Heart right ventricle (tissue), 16 donors: ENCODE measurements around the gene TMEM273. TPM values are rescaled to one million over a fixed set of nuclear protein-coding genes. Genes with fewer than 3 reads are reported as not detected.

Experiments used
- ATAC-seq, 8 donors: fragments of 200-7000 bp; cut with Tn5 transposase; one replicate each; pipeline ENCODE4 v1.9.1; 2020; ENCODE audit warnings: mild to moderate bottlenecking in 8 of 8, moderate library complexity in 8 of 8, moderate number of reproducible peaks in 1 of 8
- DNase-seq, 2 donors: peaks; one replicate each; pipeline ENCODE4 v3.0.0-alpha.2; 2020
- H3K27ac ChIP-seq, 10 donors: fragments of 200-600 bp; sonication (generic) in 2 of 10; one replicate each; pipeline versions ENCODE4 v1.5.0 to v1.8.0; 2020 to 2022; ENCODE audit warnings: mild to moderate bottlenecking in 3 of 10
- H3K27me3 ChIP-seq, 7 donors: fragments of 200-600 bp; one replicate each; pipeline ENCODE4 v1.8.0; 2021 to 2022; ENCODE audit warnings: mild to moderate bottlenecking in 2 of 7
- H3K36me3 ChIP-seq, 9 donors: fragments of 200-600 bp; sonication (generic) in 1 of 9; one replicate each; pipeline versions ENCODE4 v1.5.0 to v1.8.0; 2020 to 2022; ENCODE audit warnings: mild to moderate bottlenecking in 2 of 9
- H3K4me1 ChIP-seq, 9 donors: fragments of 200-600 bp; sonication (generic) in 1 of 9; one replicate each; pipeline versions ENCODE4 v1.5.0 to v1.8.0; 2020 to 2022; ENCODE audit warnings: mild to moderate bottlenecking in 4 of 9
- H3K4me3 ChIP-seq, 10 donors: fragments of 200-600 bp; sonication (generic) in 2 of 10; one replicate each; pipeline versions ENCODE4 v1.5.0 to v1.8.0; 2020 to 2022; ENCODE audit warnings: mild to moderate bottlenecking in 7 of 10, moderate library complexity in 2 of 10
- H3K9me3 ChIP-seq, 11 donors: fragments of 200-600 bp in 10 of 11; sonication (generic) in 2 of 11; one replicate each; pipeline versions ENCODE4 v1.5.0 to v1.8.0; 2013 to 2022; ENCODE audit warnings: mild to moderate bottlenecking in 2 of 11, control low read depth in 1 of 11, moderate library complexity in 1 of 11
- CTCF ChIP-seq, 9 donors: fragments of 200-600 bp; sonication (generic) in 2 of 9; IDR thresholded peaks; one replicate each; pipeline versions ENCODE4 v1.5.0 to v1.8.0; 2021 to 2022; ENCODE audit warnings: antibody characterized with exemption in 9 of 9, mild to moderate bottlenecking in 5 of 9, moderate library complexity in 1 of 9
- WGBS, 2 donors: extraction: QIAGEN DNeasy Blood & Tissue Kit; methylation state at CpG; one replicate each; pipeline ENCODE4 v1.1.7; 2013; ENCODE audit warnings: inconsistent platforms in 1 of 2; 5-methylcytosine and 5-hydroxymethylcytosine counted together
- intact Hi-C, 10 donors: fragments of 100-400 bp; cut with DNase I; formaldehyde crosslinking; loops; one replicate each; pipeline versions ENCODE4 v1.11.1 to v1.14.2; 2022
- polyA plus RNA-seq, 2 donors: library from polyadenylated mRNA; stranded (reverse); fragments of 200-250 nt; gene quantifications; one replicate each; pipeline ENCODE4 v1.2.3, GENCODE V29; 2013
- total RNA-seq, 10 donors: library from RNA; stranded (reverse); fragmentation: NEBNext Ultra II Directional in 3 of 10; extraction: Animal tissue kit (Norgen Biotek cat#: 25700) in 3 of 10; gene quantifications; one replicate each; pipeline versions ENCODE4 v1.2.1 to v1.2.4, GENCODE V29; 2021 to 2023
- donor health status: Arrhythmogenic right ventricular cardiomyopathy.
- donor health status: ischemic (EF 13 %, LVEDD 7.1; RV severe dilation, severe dysfunction).
- donor health status: healthy with polysubstance abuse.
- donor health status: DM: no; HTN: yes; CAD: no.
- donor health status: DM: no; HTN: no; CAD: no.
- donor health status: ischemic (EF 25% LVEDD 6.9; RV normal size, moderate dysfunction).
- donor health status: ischemic (EF 25% LVEDD 5.7; RV mildly dilated, moderate dysfunction).
- donor health status: healthy.
- donor health status: DM: yes; HTN: yes; CAD: no.
- donor health status: Ischemic cardiomyopathy.
- donor health status: ischemic (EF 35%, LVEDD 5.7; RV mildly dilated, moderate dysfunction).
- donor health status: nonischemic (EF 11% LVEDD 7.7; RV severe dilation, severe dysfunction).
- donor health status: DM: yes; HTN: yes; CAD: no.
- donor health status: PGD.
- donor health status: ischemic (EF 29% LVEDD 5.4; RV normal size, mild dysfunction).
- donor health status: nonischemic (EF 23%, LVEDD 6.1; RV moderate dilation, normal function).

TMEM273 gene
- total and polyA plus RNA-seq, 12 donors, result 10.9 to 28.5 (median 19.0) TPM

GRCh38 chr10:49152663-49153062 lies 35.5 kb downstream of the TMEM273 start:
- no peak overlapping the region for H3K4me3 ChIP-seq
- DNase-seq (no peak), ATAC-seq (no peak)
- WGBS, 2 donors, result 84 to 85% methylated on average over 4 of the region's 4 CpGs
- no peak overlapping the region for H3K27ac ChIP-seq
- H3K9me3 ChIP-seq, result peaks cover 0 to 7% (median 2%) of the 10 kb centered on the region in 11 donors
- H3K36me3 ChIP-seq, result peaks cover 0 to 29% (median 0%) of the 10 kb centered on the region in 9 donors
- no peaks in the 10 kb centered on the region for H3K27me3 ChIP-seq
- no peak for TF ChIP-seq CTCF (IDR thresholded peaks at IDR 0.05)
- H3K4me1 ChIP-seq, result peaks cover 0 to 8% (median 0%) of the 10 kb centered on the region in 9 donors
- intact Hi-C loops, result no loop called here

GRCh38 chr10:49152037-49152436 lies 36.2 kb downstream of the TMEM273 start:
- intact Hi-C loops, result no loop called here

GRCh38 chr10:49151481-49151880 lies 36.7 kb downstream of the TMEM273 start:
- no peaks in the 10 kb centered on the region for H3K27me3 ChIP-seq
- WGBS, 2 donors, result 83 to 85% methylated on average over 1 of the region's 1 CpG
- ATAC-seq (no peak), DNase-seq (no peak)
- H3K9me3 ChIP-seq, result peaks cover 0 to 17% (median 4%) of the 10 kb centered on the region in 11 donors
- TF ChIP-seq CTCF (IDR thresholded peaks at IDR 0.05), result no peak
- peaks cover 0 to 8% (median 0%) of the 10 kb centered on the region in 9 donors for H3K4me1 ChIP-seq
- no peak overlapping the region for H3K4me3 ChIP-seq
- H3K27ac ChIP-seq, result no peak overlapping the region
- intact Hi-C loops, result no loop called here
- peaks cover 0 to 21% (median 0%) of the 10 kb centered on the region in 9 donors for H3K36me3 ChIP-seq

More at GRCh38 chr10:49152037-49152436, 36.2 kb downstream of the TMEM273 start:
- H3K9me3 ChIP-seq, result peaks cover 0 to 14% (median 4%) of the 10 kb centered on the region in 11 donors
- H3K27ac ChIP-seq, result no peak overlapping the region
- ATAC-seq (no peak), DNase-seq (no peak)
- H3K4me1 ChIP-seq, result peaks cover 0 to 8% (median 0%) of the 10 kb centered on the region in 9 donors
- WGBS, 2 donors, result 94 to 95% methylated on average over 4 of the region's 4 CpGs
- no peak for TF ChIP-seq CTCF (IDR thresholded peaks at IDR 0.05)
- H3K4me3 ChIP-seq, result no peak overlapping the region
- no peaks in the 10 kb centered on the region for H3K27me3 ChIP-seq
- H3K36me3 ChIP-seq, result peaks cover 0 to 26% (median 0%) of the 10 kb centered on the region in 9 donors

GRCh38 chr10:49151025-49151445 lies 37.2 kb downstream of the TMEM273 start:
- ATAC-seq (no peak), DNase-seq (no peak)
- H3K4me1 ChIP-seq, result peaks cover 0 to 8% (median 0%) of the 10 kb centered on the region in 9 donors
- H3K4me3 ChIP-seq, result no peak overlapping the region
- H3K9me3 ChIP-seq, result peaks cover 0 to 17% (median 4%) of the 10 kb centered on the region in 11 donors
- peaks cover 0 to 16% (median 0%) of the 10 kb centered on the region in 9 donors for H3K36me3 ChIP-seq
- WGBS, 2 donors, result 53 to 58% methylated on average over 2 of the region's 2 CpGs
- no peak overlapping the region for H3K27ac ChIP-seq
- no peaks in the 10 kb centered on the region for H3K27me3 ChIP-seq
- no peak for TF ChIP-seq CTCF (IDR thresholded peaks at IDR 0.05)
- intact Hi-C loops, result no loop called here
